Liver (tissue), 9 donors: ENCODE measurements around the gene FKBP9. TPM values are rescaled to one million over a fixed set of nuclear protein-coding genes. Genes with fewer than 3 reads are reported as not detected.

Source experiments
- DNase-seq: peaks from one replicate; pipeline ENCODE4 v3.0.0-alpha.2; 2017; ENCODE audit warnings: low spot score
- H3K27ac ChIP-seq, 2 donors: one replicate each; pipeline ENCODE4 v1.7.0; 2013; ENCODE audit warnings: inconsistent platforms in 2 of 2, low read length in 2 of 2, control low read depth in 1 of 2, low read depth in 1 of 2, mild to moderate bottlenecking in 1 of 2
- H3K27me3 ChIP-seq, 4 donors: one replicate each; pipeline versions ENCODE4 v1.6.1 to v1.7.0; 2013; ENCODE audit warnings: low read length in 3 of 4, inconsistent platforms in 1 of 4, mild to moderate bottlenecking in 1 of 4, moderate library complexity in 1 of 4; ENCODE audit not compliant: control insufficient read depth in 4 of 4, insufficient read depth in 4 of 4
- H3K36me3 ChIP-seq, 4 donors: one replicate each; pipeline versions ENCODE4 v1.6.1 to v1.7.0; 2013; ENCODE audit warnings: low read length in 3 of 4, mild to moderate bottlenecking in 3 of 4, low read depth in 1 of 4, moderate library complexity in 1 of 4; ENCODE audit not compliant: control insufficient read depth in 4 of 4, insufficient read depth in 3 of 4
- H3K4me1 ChIP-seq, 4 donors: one replicate each; pipeline versions ENCODE4 v1.6.1 to v1.7.0; 2013; ENCODE audit warnings: low read length in 3 of 4, mild to moderate bottlenecking in 3 of 4, moderate library complexity in 1 of 4; ENCODE audit not compliant: control insufficient read depth in 4 of 4, insufficient read depth in 4 of 4
- H3K4me3 ChIP-seq, 3 donors: one replicate each; pipeline versions ENCODE4 v1.6.1 to v1.7.0; 2013; ENCODE audit warnings: low read length in 3 of 3, control low read depth in 1 of 3, low read depth in 1 of 3, mild to moderate bottlenecking in 1 of 3
- H3K9ac ChIP-seq, 2 donors: one replicate each; pipeline ENCODE4 v1.7.0; 2013; ENCODE audit warnings: low read length in 2 of 2, mild to moderate bottlenecking in 2 of 2, moderate library complexity in 2 of 2, control low read depth in 1 of 2, low read depth in 1 of 2
- H3K9me3 ChIP-seq, 4 donors: one replicate each; pipeline versions ENCODE4 v1.6.1 to v1.7.0; 2013; ENCODE audit warnings: low read length in 3 of 4; ENCODE audit not compliant: control insufficient read depth in 4 of 4
- EGR1 ChIP-seq, 2 donors: IDR thresholded peaks; 2 replicates each; pipeline ENCODE4 v1.6.1; 2016 to 2018; ENCODE audit warnings: antibody characterized with exemption in 2 of 2, low read depth in 2 of 2
- FOXA1 ChIP-seq: IDR thresholded peaks from 2 replicates; pipeline ENCODE4 v1.6.1; 2016; ENCODE audit warnings: antibody characterized with exemption
- FOXA2 ChIP-seq: IDR thresholded peaks from 2 replicates; pipeline ENCODE4 v1.6.1; 2016; ENCODE audit warnings: antibody characterized with exemption
- GABPA ChIP-seq, 2 donors: IDR thresholded peaks in 1 of 2; conservative IDR thresholded peaks in 1 of 2; 2 replicates each; pipeline ENCODE4 v1.6.1; 2016; ENCODE audit warnings: antibody characterized with exemption in 2 of 2, mild to moderate bottlenecking in 1 of 2, moderate library complexity in 1 of 2
- HNF4A ChIP-seq, 2 donors: conservative IDR thresholded peaks; 2 replicates each; pipeline ENCODE4 v1.6.1; 2016; ENCODE audit warnings: antibody characterized with exemption in 2 of 2, mild to moderate bottlenecking in 2 of 2
- HNF4G ChIP-seq: IDR thresholded peaks from 2 replicates; pipeline ENCODE4 v1.6.1; 2016; ENCODE audit warnings: antibody characterized with exemption
- JUND ChIP-seq, 2 donors: IDR thresholded peaks; 2 replicates each; pipeline ENCODE4 v1.6.1; 2016; ENCODE audit warnings: antibody characterized with exemption in 2 of 2
- NR2F2 ChIP-seq: IDR thresholded peaks from 2 replicates; pipeline ENCODE4 v1.6.1; 2016; ENCODE audit warnings: antibody characterized with exemption
- RAD21 ChIP-seq, 2 donors: IDR thresholded peaks; 2 replicates each; pipeline ENCODE4 v1.6.1; 2016; ENCODE audit warnings: antibody characterized with exemption in 2 of 2, mild to moderate bottlenecking in 2 of 2
- RXRA ChIP-seq, 2 donors: IDR thresholded peaks; 2 replicates each; pipeline ENCODE4 v1.6.1; 2017 to 2018; ENCODE audit warnings: antibody characterized with exemption in 2 of 2, mild to moderate bottlenecking in 1 of 2
- SP1 ChIP-seq: IDR thresholded peaks from 2 replicates; pipeline ENCODE4 v1.6.1; 2018; ENCODE audit warnings: antibody characterized with exemption, mild to moderate bottlenecking
- TAF1 ChIP-seq: conservative IDR thresholded peaks from 2 replicates; pipeline ENCODE4 v1.6.1; 2016; ENCODE audit warnings: antibody characterized with exemption, mild to moderate bottlenecking
- YY1 ChIP-seq: IDR thresholded peaks from 2 replicates; pipeline ENCODE4 v1.6.1; 2016; ENCODE audit warnings: antibody characterized with exemption, mild to moderate bottlenecking
- WGBS: extraction: QIAGEN DNeasy Blood & Tissue Kit; methylation state at CpG from one replicate; pipeline ENCODE4 v1.1.7; 2013; 5-methylcytosine and 5-hydroxymethylcytosine counted together
- polyA plus RNA-seq, 2 donors: library from polyadenylated mRNA; stranded (reverse) in 1 of 2; unstranded in 1 of 2; fragments of 200-250 nt in 1 of 2; fragments of >200 nt in 1 of 2; fragmentation: Nextera tagmentation in 1 of 2; extraction: Ambion mirVana in 1 of 2; gene quantifications; one replicate each; pipeline versions ENCODE4 v1.2.1 to v1.2.3, GENCODE V29; 2013 to 2015
- total RNA-seq, 2 donors: library from RNA; depleted of rRNA; stranded (reverse); fragments of >200 nt; gene quantifications; one replicate each; pipeline ENCODE4 v1.2.3, GENCODE V29; 2014
- TF ChIP-seq, protein P1 (sequence below): IDR thresholded peaks from 2 replicates; pipeline ENCODE4 v1.6.1; 2016; ENCODE audit warnings: antibody characterized with exemption
- TF ChIP-seq, protein P2 (sequence below): IDR thresholded peaks from 2 replicates; pipeline ENCODE4 v1.6.1; 2016; ENCODE audit warnings: antibody characterized with exemption
- TF ChIP-seq, protein P3 (sequence below): fragments of 150-350 bp; IDR thresholded peaks from 2 replicates; pipeline ENCODE4 v1.5.1; 2017; ENCODE audit warnings: improper control_type of control experiment, low read depth, low read length; ENCODE audit not compliant: missing input control
- TF ChIP-seq, protein P4 (sequence below): IDR thresholded peaks from 2 replicates; pipeline ENCODE4 v1.6.1; 2016; ENCODE audit warnings: antibody characterized with exemption
- TF ChIP-seq, protein P5 (sequence below): IDR thresholded peaks from 2 replicates; pipeline ENCODE4 v1.6.1; 2016; ENCODE audit warnings: antibody characterized with exemption, mild to moderate bottlenecking
- donor health status: healthy.
- donor health status: healthy.
- donor health status: healthy.
- donor health status: healthy.
- donor health status: healthy.

FKBP9 gene
- total and polyA plus RNA-seq, 4 donors = 13.7 to 44.8 (median 20.2) TPM

DNA sequence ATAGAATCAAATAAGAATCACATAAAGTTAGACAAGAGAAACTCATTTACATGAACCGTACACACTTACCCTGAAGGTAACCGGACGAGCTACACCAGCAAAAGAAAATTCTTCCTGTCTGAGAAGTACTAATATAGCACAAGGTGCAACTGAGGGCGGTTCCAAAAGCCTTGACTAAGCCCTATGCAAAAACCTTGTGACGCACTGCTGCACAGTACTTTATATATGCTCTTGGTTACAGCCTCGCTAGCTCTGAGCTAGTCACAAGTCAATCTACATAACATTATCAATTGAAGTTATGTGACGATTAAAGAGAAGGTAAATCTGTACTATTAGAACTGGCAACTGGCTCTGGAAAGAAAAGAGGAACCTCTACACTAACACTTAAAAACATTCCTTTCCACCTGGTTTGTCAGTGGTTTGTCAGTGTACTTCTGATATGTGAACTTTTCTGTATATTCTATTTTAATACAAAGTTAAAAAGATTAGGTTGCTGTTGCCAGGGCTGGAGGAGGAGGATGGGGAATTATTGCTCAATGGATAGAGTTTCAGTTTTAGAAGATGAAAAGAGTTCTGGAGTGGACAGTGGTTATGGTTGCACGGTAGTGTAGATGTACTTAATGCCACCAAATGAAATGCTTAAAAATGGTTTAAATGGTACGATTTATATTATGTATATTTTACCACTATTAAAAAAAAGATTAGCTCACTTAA, 83.7 kb downstream of the FKBP9 start:
- no peaks in the 10 kb centered on the region for H3K36me3 ChIP-seq
- H3K4me3 ChIP-seq = peak overlapping the region; percentile 34 to 72 (median 63)
- H3K4me1 ChIP-seq = peaks cover 6 to 49% (median 25%) of the 10 kb centered on the region in 4 donors
- WGBS = 10% methylated on average over 9 of the region's 9 CpGs
- peak overlapping the region; percentile 78 to 99 for H3K9ac ChIP-seq
- peak; percentile 60 for DNase-seq
- no peaks in the 10 kb centered on the region for H3K9me3 ChIP-seq
- peak overlapping the region; percentile 68 to 85 for H3K27ac ChIP-seq
- TF ChIP-seq RXRA (IDR thresholded peaks at IDR 0.05) (no peak), NR2F2 (no peak), HNF4G (no peak), FOXA1 (no peak), SP1 (no peak), YY1 (peak; percentile 52), TAF1 (peak; percentile 62), JUND (IDR thresholded peaks at IDR 0.05) (no peak), GABPA (IDR thresholded peaks at IDR 0.05 in 1 of 2, conservative IDR thresholded peaks at IDR 0.05 in 1 of 2) (no peak), HNF4A (conservative IDR thresholded peaks at IDR 0.05) (peak in 1 of 2 donors; percentile 6), RAD21 (IDR thresholded peaks at IDR 0.05) (no peak), EGR1 (IDR thresholded peaks at IDR 0.05; ENCODE audit: low read depth in 2 of 2) (no peak), FOXA2 (no peak)
- TF ChIP-seq, protein P1, sequence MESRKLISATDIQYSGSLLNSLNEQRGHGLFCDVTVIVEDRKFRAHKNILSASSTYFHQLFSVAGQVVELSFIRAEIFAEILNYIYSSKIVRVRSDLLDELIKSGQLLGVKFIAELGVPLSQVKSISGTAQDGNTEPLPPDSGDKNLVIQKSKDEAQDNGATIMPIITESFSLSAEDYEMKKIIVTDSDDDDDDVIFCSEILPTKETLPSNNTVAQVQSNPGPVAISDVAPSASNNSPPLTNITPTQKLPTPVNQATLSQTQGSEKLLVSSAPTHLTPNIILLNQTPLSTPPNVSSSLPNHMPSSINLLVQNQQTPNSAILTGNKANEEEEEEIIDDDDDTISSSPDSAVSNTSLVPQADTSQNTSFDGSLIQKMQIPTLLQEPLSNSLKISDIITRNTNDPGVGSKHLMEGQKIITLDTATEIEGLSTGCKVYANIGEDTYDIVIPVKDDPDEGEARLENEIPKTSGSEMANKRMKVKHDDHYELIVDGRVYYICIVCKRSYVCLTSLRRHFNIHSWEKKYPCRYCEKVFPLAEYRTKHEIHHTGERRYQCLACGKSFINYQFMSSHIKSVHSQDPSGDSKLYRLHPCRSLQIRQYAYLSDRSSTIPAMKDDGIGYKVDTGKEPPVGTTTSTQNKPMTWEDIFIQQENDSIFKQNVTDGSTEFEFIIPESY = no peak
- TF ChIP-seq, protein P2, sequence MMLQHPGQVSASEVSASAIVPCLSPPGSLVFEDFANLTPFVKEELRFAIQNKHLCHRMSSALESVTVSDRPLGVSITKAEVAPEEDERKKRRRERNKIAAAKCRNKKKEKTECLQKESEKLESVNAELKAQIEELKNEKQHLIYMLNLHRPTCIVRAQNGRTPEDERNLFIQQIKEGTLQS = no peak
- TF ChIP-seq, protein P3, sequence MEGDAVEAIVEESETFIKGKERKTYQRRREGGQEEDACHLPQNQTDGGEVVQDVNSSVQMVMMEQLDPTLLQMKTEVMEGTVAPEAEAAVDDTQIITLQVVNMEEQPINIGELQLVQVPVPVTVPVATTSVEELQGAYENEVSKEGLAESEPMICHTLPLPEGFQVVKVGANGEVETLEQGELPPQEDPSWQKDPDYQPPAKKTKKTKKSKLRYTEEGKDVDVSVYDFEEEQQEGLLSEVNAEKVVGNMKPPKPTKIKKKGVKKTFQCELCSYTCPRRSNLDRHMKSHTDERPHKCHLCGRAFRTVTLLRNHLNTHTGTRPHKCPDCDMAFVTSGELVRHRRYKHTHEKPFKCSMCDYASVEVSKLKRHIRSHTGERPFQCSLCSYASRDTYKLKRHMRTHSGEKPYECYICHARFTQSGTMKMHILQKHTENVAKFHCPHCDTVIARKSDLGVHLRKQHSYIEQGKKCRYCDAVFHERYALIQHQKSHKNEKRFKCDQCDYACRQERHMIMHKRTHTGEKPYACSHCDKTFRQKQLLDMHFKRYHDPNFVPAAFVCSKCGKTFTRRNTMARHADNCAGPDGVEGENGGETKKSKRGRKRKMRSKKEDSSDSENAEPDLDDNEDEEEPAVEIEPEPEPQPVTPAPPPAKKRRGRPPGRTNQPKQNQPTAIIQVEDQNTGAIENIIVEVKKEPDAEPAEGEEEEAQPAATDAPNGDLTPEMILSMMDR = no peak
- TF ChIP-seq, protein P4, sequence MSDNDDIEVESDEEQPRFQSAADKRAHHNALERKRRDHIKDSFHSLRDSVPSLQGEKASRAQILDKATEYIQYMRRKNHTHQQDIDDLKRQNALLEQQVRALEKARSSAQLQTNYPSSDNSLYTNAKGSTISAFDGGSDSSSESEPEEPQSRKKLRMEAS = no peak
- TF ChIP-seq, protein P5, sequence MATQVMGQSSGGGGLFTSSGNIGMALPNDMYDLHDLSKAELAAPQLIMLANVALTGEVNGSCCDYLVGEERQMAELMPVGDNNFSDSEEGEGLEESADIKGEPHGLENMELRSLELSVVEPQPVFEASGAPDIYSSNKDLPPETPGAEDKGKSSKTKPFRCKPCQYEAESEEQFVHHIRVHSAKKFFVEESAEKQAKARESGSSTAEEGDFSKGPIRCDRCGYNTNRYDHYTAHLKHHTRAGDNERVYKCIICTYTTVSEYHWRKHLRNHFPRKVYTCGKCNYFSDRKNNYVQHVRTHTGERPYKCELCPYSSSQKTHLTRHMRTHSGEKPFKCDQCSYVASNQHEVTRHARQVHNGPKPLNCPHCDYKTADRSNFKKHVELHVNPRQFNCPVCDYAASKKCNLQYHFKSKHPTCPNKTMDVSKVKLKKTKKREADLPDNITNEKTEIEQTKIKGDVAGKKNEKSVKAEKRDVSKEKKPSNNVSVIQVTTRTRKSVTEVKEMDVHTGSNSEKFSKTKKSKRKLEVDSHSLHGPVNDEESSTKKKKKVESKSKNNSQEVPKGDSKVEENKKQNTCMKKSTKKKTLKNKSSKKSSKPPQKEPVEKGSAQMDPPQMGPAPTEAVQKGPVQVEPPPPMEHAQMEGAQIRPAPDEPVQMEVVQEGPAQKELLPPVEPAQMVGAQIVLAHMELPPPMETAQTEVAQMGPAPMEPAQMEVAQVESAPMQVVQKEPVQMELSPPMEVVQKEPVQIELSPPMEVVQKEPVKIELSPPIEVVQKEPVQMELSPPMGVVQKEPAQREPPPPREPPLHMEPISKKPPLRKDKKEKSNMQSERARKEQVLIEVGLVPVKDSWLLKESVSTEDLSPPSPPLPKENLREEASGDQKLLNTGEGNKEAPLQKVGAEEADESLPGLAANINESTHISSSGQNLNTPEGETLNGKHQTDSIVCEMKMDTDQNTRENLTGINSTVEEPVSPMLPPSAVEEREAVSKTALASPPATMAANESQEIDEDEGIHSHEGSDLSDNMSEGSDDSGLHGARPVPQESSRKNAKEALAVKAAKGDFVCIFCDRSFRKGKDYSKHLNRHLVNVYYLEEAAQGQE = peak; percentile 97
- no peaks in the 10 kb centered on the region for H3K27me3 ChIP-seq
